SH-SY5Y (cell line): ENCODE measurements around the gene ECEL1.

Experiments
- GATA2 ChIP-seq: IDR thresholded peaks from 2 replicates; pipeline ENCODE4 v1.6.1; 2011; ENCODE audit warnings: mild to moderate bottlenecking, low read depth, low read length
- GATA3 ChIP-seq: IDR thresholded peaks from 2 replicates; pipeline ENCODE4 v1.6.1; 2011; ENCODE audit warnings: low read depth, mild to moderate bottlenecking, low read length, moderate library complexity

Gene ECEL1

DNA sequence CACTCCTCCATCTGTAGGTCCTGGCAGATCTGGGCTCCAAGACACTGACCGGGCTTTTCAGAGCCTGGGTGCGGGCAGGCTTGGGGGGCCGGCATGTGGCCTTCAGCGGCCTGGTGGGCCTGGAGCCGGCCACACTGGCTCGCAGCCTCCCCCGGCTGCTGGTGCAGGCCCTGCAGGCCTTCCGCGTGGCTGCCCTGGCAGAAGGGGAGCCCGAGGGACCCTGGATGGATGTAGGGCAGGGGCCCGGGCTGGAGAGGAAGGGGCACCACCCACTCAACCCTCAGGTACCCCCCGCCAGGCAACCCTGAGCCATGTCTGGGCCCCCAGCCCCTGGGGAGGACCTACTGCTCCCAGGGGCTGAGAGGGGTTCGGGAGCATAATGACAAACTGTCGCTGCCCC is 37.6 kb upstream of the ECEL1 start:
- TF ChIP-seq GATA2 (no peak), GATA3 (no peak)

DNA sequence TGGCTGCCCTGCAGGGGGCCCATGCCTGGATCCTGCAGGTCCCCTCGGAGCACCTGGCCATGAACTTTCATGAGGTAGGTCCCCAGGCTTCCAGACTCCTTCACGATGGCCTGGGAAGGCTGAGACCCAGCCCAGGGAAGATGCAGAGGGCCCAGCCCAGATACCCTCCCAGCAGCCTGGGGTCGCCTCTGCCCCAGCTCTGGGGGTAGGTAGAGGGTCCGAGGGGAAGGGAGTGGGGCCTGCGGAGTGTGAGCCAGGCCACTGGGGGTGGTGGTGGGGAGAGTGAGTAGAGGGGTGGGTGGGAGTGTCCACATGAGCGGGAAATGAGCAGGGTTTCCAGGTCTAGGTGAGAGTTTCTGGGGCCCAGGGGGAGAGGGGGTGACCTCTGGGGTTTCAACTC is 37.1 kb upstream of the ECEL1 start:
- TF ChIP-seq GATA3 (no peak), GATA2 (no peak)

DNA sequence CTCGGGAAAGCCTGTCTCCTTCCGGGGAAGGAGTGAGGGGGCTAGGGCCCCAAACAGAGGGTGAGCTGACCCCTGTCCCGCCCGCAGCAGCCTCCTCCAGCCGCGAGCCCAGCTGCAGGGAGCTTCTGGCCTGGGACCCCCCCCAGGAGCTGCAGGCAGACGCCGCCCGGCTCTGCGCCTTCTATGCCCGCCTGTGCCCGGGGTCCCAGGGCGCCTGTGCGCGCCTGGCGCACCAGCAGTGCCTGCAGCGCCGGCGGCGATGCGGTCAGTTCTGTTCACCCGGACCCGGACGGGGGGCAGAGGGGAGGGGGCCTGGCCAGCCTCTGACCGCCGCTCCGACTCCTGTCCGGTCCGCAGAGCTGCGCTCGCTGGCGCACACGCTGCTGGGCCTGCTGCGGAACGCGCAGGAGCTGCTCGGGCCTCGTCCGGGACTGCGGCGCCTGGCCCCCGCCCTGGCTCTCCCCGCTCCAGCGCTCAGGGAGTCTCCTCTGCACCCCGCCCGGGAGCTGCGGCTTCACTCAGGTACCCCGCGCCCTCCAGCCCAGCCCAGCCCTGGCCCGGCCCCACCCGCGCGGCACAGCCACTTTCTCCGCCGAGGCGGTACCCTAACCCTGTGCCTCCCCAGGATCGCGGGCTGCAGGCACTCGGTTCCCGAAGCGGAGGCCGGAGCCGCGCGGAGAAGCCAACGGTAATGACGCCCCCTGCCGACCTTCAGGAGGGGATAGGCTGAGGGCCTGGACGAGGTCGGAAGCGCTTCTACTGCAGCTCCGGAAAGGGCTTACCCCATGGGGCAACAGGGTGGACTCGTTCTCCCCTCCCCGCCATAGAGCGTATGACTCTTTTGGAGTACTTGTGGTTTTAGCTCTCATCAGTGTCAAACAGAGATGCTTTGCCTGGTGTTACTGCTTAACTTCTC is 36.3 kb upstream of the ECEL1 start:
- TF ChIP-seq GATA2 (no peak), GATA3 (no peak)

DNA sequence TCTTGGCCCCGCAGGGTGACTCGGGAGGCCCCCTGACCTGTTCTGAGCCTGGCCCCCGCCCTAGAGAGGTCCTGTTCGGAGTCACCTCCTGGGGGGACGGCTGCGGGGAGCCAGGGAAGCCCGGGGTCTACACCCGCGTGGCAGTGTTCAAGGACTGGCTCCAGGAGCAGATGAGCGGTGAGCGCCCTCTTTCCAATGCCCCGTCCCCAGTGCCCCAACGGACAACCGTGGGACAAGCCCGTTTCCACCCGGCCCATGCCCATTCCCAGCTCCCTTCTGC is 35.7 kb upstream of the ECEL1 start:
- TF ChIP-seq GATA2 (no peak), GATA3 (no peak)

DNA sequence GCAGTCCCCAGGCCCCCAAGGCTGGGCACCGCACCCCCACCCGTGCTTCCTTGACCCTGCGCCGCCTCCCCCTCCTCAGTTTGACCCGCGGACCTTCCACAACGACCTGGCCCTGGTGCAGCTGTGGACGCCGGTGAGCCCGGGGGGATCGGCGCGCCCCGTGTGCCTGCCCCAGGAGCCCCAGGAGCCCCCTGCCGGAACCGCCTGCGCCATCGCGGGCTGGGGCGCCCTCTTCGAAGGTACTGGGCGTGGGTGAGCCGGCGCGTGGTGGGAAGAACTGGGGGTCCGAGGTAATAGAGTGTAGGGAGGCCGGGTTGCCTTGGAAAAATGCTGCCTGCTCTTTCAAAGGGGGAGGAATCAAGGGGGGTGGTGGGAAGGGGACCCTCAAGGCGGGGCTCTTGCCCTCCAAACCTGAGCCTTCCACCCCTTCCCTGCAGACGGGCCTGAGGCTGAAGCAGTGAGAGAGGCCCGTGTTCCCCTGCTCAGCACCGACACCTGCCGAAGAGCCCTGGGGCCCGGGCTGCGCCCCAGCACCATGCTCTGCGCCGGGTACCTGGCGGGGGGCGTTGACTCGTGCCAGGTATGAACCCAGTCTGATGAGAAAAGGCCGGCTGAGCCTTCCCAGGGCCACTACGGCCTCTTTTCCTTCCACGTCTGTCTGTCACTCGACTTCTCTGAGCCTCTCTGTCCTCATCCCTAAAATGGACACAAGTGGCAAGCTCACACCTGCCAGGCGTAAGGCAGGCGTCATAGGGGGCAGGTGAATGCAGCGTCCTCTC is 35.2 kb upstream of the ECEL1 start:
- no peak for TF ChIP-seq GATA3
- no peak for TF ChIP-seq GATA2

DNA sequence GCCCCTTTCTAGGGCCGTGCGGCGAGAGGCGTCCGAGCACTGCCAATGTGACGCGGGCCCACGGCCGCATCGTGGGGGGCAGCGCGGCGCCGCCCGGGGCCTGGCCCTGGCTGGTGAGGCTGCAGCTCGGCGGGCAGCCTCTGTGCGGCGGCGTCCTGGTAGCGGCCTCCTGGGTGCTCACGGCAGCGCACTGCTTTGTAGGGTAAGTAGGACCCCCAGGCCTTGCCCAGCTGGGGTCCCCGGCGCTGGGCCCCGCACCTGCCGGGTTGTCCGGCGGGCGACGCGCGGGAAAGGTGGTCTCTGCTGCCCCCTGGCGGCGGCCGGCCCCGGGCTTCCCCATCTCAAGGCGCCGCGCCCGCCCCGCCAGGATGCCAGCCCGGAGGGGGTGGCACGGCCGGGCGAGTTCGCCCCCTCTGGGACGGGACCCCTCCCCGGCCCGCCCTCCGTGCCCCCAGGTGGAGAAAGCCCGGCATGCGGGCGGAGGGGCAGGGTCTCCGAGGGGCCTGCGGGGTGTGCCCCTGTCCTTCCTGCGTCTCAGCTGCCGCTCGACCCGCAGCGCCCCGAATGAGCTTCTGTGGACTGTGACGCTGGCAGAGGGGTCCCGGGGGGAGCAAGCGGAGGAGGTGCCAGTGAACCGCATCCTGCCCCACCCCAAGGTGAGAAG is 34.5 kb upstream of the ECEL1 start:
- TF ChIP-seq GATA2 (no peak), GATA3 (no peak)

DNA sequence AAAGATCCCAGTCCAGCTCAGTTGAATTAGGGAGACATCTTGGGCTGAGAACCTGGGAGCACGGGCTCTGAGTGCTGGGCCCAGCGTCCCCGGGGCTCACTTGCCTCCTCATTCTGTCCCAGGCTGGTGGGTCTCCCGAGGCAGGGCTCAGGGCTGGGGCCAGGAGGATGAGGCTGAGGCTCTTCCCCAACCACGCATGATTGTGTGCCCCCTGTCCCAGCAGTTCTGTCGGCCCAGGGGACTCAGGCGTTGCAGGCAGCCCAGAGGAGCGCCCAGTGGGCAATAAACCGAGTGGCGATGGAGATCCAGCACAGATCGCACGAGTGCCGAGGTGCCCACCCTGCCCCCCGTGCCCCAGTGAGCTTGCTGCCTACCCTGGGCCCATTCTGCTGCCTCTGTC is 33.5 kb upstream of the ECEL1 start:
- TF ChIP-seq GATA3, result no peak
- TF ChIP-seq GATA2, result no peak

DNA sequence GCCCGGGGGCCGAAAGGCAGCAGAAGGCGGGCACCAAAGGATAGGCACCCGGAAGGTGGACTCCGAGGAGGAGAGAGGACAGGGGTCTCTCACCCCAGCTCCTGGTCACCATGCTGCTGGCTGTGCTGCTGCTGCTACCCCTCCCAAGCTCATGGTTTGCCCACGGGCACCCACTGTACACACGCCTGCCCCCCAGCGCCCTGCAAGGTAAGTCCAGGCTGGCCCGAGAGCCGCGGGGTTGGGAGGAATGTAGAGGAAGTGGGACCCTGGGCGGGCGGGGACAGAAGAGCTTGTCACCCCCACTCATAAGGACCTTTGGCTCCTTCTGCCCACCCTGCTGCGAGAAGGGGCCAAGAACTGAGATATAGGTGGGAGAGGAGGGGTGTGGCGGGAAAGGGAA is 32.9 kb upstream of the ECEL1 start:
- no peak for TF ChIP-seq GATA3
- TF ChIP-seq GATA2, result no peak

DNA sequence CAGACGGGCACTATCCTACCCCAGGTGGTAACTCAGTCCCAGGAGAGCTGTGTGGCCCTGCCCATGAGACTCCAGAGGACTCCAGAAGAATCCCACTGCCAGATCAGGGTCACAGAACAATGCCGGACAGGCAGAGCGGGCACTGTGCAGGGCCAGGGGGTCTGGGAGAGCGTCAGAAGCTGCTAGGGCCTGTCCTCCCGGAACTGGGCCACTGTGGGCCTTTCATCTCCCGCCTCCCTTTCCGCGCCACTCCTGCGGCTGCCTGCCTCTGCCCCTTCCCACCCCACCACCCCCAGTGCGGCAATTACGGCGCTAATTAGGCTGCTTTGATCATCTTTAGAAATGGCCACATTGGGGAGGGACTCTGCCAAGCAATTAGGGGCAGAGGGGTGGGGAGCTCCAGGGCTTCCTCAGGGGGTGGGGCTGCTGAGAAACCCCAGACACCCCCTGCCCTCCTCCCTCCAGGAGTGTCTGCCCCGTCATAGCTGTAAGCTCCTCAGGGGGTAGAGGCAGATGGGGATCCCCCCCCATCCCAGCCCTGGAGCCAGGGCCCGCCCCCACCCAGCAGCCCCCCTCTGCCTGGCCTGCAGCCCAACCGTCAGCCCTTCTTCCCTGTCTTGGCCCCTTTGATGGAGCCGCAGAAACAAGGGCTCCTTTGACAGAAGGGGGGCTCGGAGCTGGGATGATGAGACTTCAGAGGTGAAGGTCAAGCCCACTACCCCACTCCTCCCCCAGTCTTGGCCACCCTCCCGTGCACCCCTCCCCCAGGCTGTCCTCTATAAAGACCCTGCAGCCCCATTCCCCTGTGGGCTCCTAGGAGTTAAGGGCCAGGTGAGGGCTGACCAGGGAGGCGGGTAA is 32.2 kb upstream of the ECEL1 start, which contains the start of gene PRSS56:
Gene PRSS56 (plus strand): TSS at position 808 of the 858 bp plus-strand sequence. CDS start 211 bp downstream, outside the sequence.
- TF ChIP-seq GATA2 (no peak), GATA3 (no peak)

DNA sequence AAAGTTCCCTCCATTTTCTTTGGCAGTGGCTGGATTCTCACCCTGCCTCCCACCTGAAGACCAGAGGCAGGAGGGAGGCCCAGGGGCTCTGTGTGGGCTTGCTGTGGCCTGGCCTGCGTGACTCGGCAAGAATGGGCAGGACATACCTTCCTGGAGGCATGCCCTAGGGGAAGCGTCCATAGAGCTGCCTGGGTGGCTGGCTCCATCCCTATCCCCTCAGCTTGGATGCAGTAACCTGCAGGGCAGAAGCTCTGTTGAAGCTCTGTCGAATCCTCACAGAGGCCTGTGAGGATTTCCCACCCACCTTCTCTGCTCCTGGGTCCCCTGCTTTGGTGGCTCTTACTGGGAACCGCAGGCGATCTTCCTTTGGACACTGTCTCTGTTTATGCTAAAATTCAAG is 31.2 kb upstream of the ECEL1 start:
- TF ChIP-seq GATA2, result no peak
- TF ChIP-seq GATA3, result no peak

DNA sequence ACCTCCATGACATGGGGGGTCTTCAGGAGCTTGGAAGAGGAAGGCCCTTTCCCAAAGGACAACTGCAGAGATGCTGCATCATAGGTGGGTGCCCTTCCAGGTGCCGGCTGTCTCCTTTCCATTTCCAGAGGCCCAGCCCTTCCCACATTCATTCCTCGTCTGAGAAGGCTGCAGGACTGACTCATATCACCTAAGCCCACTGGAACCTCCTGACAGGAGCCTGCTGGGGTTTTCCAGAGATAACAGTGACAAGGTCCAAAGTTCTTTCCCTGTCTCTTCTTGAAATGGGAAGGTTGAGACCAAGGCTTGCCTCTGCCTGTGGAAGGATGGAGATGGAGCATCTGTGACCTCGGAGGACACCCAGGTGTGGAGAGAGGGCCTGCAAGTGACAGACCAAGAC is 28.9 kb upstream of the ECEL1 start:
- TF ChIP-seq GATA3, result no peak
- no peak for TF ChIP-seq GATA2

DNA sequence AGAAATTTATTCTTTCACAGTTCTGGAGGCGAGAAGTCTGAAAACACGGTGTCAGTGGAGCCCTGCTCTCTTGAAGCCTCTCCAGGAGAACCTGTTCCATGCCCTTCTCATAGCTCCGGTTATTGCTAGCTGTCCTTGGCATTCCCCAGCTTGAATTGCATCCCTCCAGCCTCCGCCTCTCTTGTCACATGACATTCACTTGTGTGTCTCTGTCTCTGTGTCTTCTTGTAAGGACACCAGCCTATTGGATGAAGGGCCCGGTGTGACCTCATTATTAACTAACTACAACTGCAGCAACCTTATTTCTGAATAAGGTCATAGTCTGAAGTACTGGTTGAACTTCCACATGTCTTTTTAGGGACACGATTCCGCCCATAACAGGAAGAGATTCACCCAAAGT is 28.0 kb upstream of the ECEL1 start:
- TF ChIP-seq GATA2 (no peak), GATA3 (no peak)

DNA sequence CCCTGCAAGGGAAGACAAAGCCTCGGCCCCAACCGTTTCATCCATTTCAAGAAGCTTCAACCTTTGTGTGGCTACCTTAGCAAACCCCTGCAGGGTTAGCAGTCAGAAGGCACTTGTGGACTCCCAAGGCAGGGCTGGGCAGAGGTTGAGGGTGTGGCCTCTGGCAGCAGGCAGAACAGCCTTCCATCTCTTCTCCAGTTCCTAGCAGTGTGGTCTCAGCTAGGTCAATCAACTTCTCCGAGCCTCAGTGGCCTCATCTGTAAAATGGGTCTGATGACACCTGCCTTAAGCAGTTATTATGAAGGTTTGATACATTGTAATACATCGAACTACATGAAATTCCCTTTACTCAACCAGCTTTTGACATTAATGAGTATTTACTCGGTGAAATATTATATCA is 25.7 kb upstream of the ECEL1 start:
- TF ChIP-seq GATA2, result no peak

DNA sequence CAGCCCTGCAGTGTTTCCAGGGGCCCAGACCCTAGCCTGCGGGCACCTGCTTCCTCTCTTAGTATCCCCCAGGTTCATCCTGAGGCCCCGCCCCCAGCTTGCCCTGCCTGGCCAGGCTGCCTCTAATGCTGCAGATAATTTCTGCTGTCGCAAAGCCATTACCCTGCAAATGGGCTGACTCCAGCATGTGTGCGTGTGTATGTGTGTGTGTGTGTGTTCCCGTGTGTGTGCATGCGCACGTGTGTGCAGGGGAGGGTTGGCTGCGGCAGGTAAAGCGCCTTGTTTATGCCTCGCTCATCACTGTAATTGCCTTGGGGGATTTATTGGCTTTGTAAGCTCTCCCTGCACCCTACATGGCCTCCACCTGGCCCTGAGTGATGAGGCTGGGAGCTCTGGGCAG is 25.0 kb upstream of the ECEL1 start:
- TF ChIP-seq GATA3 (no peak), GATA2 (no peak)
